NT2/D1 (cell line): Measurements from ENCODE around the gene MTMR1.

Source experiments
- SUZ12 ChIP-seq: IDR thresholded peaks from 2 replicates; pipeline ENCODE4 v1.6.1; 2011; ENCODE audit not compliant: insufficient read length, insufficient read depth; ENCODE audit errors: extremely low read depth
- YY1 ChIP-seq: IDR thresholded peaks from 2 replicates; pipeline ENCODE4 v1.6.1; 2011; ENCODE audit not compliant: insufficient read length, insufficient read depth
- ZNF274 ChIP-seq: IDR thresholded peaks from 2 replicates; pipeline ENCODE4 v1.6.1; 2011; ENCODE audit warnings: mild to moderate bottlenecking, low read depth, low read length

DNA sequence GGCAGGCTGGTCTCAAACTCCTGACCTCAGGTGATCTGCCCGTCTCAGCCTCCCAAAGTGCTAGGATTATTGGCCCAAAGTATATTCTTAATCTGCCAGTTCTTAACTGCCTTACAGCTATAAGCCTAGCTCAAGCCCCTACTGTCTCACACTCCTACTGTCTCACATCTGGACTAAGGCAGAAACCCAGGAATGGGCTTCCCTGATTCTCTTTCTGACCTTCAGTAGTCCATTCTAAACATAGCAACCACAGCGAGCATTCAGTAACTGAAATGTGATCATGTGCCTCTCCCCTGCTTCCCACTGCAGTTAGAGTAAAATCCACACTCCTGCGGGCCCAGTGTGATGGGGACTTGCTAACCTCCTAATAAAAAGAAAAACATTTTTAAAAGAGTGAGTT, 58.9 kb downstream of the MTMR1 start:
- TF ChIP-seq SUZ12 (no peak), ZNF274 (no peak), YY1 (no peak)
